Activated T-helper 17 cell treated with anti-CD3 and anti-CD28 coated beads, Interleukin-2, amount 50 U/mL, for 72 hours (primary cell): ENCODE measurements around the gene NOL3. TPM values are rescaled to one million over a fixed set of nuclear protein-coding genes. Genes with fewer than 3 reads are reported as not detected.
A peak's percentile ranks its signal among the peaks of the same experiment; 100 is the strongest.

Source experiments
- ATAC-seq: fragments of 150-1000 bp; cut with Tn5 transposase; replicated peaks from 2 replicates; pipeline ENCODE4 v1.10.0; 2021; ENCODE audit warnings: mild to moderate bottlenecking, moderate library complexity
- H3K27ac Mint-ChIP-seq: one replicate; pipeline ENCODE4 v1.8.0; 2022; ENCODE audit warnings: mixed read lengths
- H3K27me3 Mint-ChIP-seq: one replicate; pipeline ENCODE4 v1.8.0; 2022; ENCODE audit warnings: mixed read lengths
- H3K36me3 Mint-ChIP-seq: one replicate; pipeline ENCODE4 v1.8.0; 2022; ENCODE audit warnings: low read depth, mild to moderate bottlenecking, mixed read lengths
- H3K4me1 Mint-ChIP-seq: one replicate; pipeline ENCODE4 v1.8.0; 2022; ENCODE audit warnings: mixed read lengths
- H3K4me3 Mint-ChIP-seq: one replicate; pipeline ENCODE4 v1.8.0; 2022; ENCODE audit warnings: mild to moderate bottlenecking, mixed read lengths
- H3K9me3 Mint-ChIP-seq: one replicate; pipeline ENCODE4 v1.8.0; 2022; ENCODE audit warnings: mixed read lengths
- total RNA-seq, 2 donors: library from RNA; stranded (reverse); gene quantifications; one replicate each; pipeline ENCODE4 v1.2.3, GENCODE V29; 2022

The NOL3 gene
- total RNA-seq, 2 donors from 2014 or later, result 30.0 to 194 TPM

GRCh38 chr16:67173808-67174705 lies 3.7 kb downstream of the NOL3 start:
- H3K27ac Mint-ChIP-seq, result peak overlapping the region; percentile 86
- peaks cover 88% of the 10 kb centered on the region for H3K36me3 Mint-ChIP-seq
- ATAC-seq, result peak; percentile 54
- H3K4me3 Mint-ChIP-seq, result peak overlapping the region; percentile 99
- H3K27me3 Mint-ChIP-seq, result peaks cover 14% of the 10 kb centered on the region
- no peaks in the 10 kb centered on the region for H3K9me3 Mint-ChIP-seq
- peaks cover 56% of the 10 kb centered on the region for H3K4me1 Mint-ChIP-seq

- Mint-ChIP-seq H3K4me1 (peaks cover 57% of the 10 kb centered on the region), H3K4me3 (peak overlapping the region; percentile 99), H3K27ac (no peak overlapping the region), H3K36me3 (peaks cover 81% of the 10 kb centered on the region), H3K9me3 (no peaks in the 10 kb centered on the region), H3K27me3 (peaks cover 14% of the 10 kb centered on the region)
- no peak for ATAC-seq
Measured at GRCh38 chr16:67174706-67175231, 4.4 kb downstream of the NOL3 start.

GRCh38 chr16:67176662-67177061 lies 6.3 kb downstream of the NOL3 start:
- ATAC-seq, result no peak
- H3K9me3 Mint-ChIP-seq, result no peaks in the 10 kb centered on the region
- peaks cover 8% of the 10 kb centered on the region for H3K27me3 Mint-ChIP-seq
- peaks cover 42% of the 10 kb centered on the region for H3K4me1 Mint-ChIP-seq
- H3K36me3 Mint-ChIP-seq, result peaks cover 62% of the 10 kb centered on the region
- peak overlapping the region; percentile 99 for H3K4me3 Mint-ChIP-seq
- peak overlapping the region; percentile 56 for H3K27ac Mint-ChIP-seq

- H3K9me3 Mint-ChIP-seq, result no peaks in the 10 kb centered on the region
- peak; percentile 54 for ATAC-seq
- peak overlapping the region; percentile 56 for H3K27ac Mint-ChIP-seq
- H3K36me3 Mint-ChIP-seq, result peaks cover 57% of the 10 kb centered on the region
- H3K4me1 Mint-ChIP-seq, result peaks cover 37% of the 10 kb centered on the region
- H3K4me3 Mint-ChIP-seq, result peak overlapping the region; percentile 99
- H3K27me3 Mint-ChIP-seq, result peaks cover 5% of the 10 kb centered on the region
Measured at GRCh38 chr16:67177743-67178699, 7.7 kb downstream of the NOL3 start.

- Mint-ChIP-seq H3K4me1 (peaks cover 28% of the 10 kb centered on the region), H3K4me3 (peak overlapping the region; percentile 99), H3K27ac (no peak overlapping the region), H3K9me3 (no peaks in the 10 kb centered on the region), H3K27me3 (no peaks in the 10 kb centered on the region), H3K36me3 (peaks cover 42% of the 10 kb centered on the region)
- no peak for ATAC-seq
Measured at GRCh38 chr16:67179421-67180080, 9.2 kb downstream of the NOL3 start.

GRCh38 chr16:67180166-67180565 lies 9.8 kb downstream of the NOL3 start:
- no peaks in the 10 kb centered on the region for H3K9me3 Mint-ChIP-seq
- H3K4me3 Mint-ChIP-seq, result no peak overlapping the region
- H3K4me1 Mint-ChIP-seq, result peaks cover 29% of the 10 kb centered on the region
- ATAC-seq, result no peak
- H3K27ac Mint-ChIP-seq, result no peak overlapping the region
- no peaks in the 10 kb centered on the region for H3K27me3 Mint-ChIP-seq
- peaks cover 37% of the 10 kb centered on the region for H3K36me3 Mint-ChIP-seq

- Mint-ChIP-seq H3K27me3 (no peaks in the 10 kb centered on the region), H3K4me1 (peaks cover 27% of the 10 kb centered on the region), H3K9me3 (no peaks in the 10 kb centered on the region), H3K4me3 (no peak overlapping the region), H3K27ac (no peak overlapping the region), H3K36me3 (peaks cover 28% of the 10 kb centered on the region)
- ATAC-seq, result no peak
Measured at GRCh38 chr16:67181346-67181745, 11.0 kb downstream of the NOL3 start.

- H3K27ac Mint-ChIP-seq, result no peak overlapping the region
- H3K9me3 Mint-ChIP-seq, result no peaks in the 10 kb centered on the region
- ATAC-seq, result no peak
- peaks cover 22% of the 10 kb centered on the region for H3K4me1 Mint-ChIP-seq
- H3K27me3 Mint-ChIP-seq, result no peaks in the 10 kb centered on the region
- no peak overlapping the region for H3K4me3 Mint-ChIP-seq
- peaks cover 19% of the 10 kb centered on the region for H3K36me3 Mint-ChIP-seq
Measured at GRCh38 chr16:67182288-67182687, 11.9 kb downstream of the NOL3 start.

- H3K36me3 Mint-ChIP-seq, result peaks cover 9% of the 10 kb centered on the region
- ATAC-seq, result no peak
- no peaks in the 10 kb centered on the region for H3K27me3 Mint-ChIP-seq
- H3K9me3 Mint-ChIP-seq, result no peaks in the 10 kb centered on the region
- H3K4me1 Mint-ChIP-seq, result peaks cover 13% of the 10 kb centered on the region
- no peak overlapping the region for H3K4me3 Mint-ChIP-seq
- no peak overlapping the region for H3K27ac Mint-ChIP-seq
Measured at GRCh38 chr16:67183284-67183626, 12.9 kb downstream of the NOL3 start.

- H3K36me3 Mint-ChIP-seq, result peaks cover 7% of the 10 kb centered on the region
- no peak within 1 kb of the TSS for H3K27ac Mint-ChIP-seq
- H3K9me3 Mint-ChIP-seq, result no peaks in the 10 kb centered on the region
- peak; percentile 94 for ATAC-seq
- H3K4me1 Mint-ChIP-seq, result peaks cover 11% of the 10 kb centered on the region
- H3K27me3 Mint-ChIP-seq, result no peaks in the 10 kb centered on the region
- H3K4me3 Mint-ChIP-seq, result no peak within 1 kb of the TSS
Measured at GRCh38 chr16:67183627-67184452, 13.5 kb downstream of the NOL3 start, which contains the start of gene MATCAP1. TSS of gene MATCAP1 (minus strand) at chr16:67183963. CDS start at chr16:67180610, 3,353 bp downstream.

- Mint-ChIP-seq H3K4me1 (peaks cover 8% of the 10 kb centered on the region), H3K4me3 (no peak overlapping the region), H3K36me3 (peaks cover 5% of the 10 kb centered on the region), H3K9me3 (no peaks in the 10 kb centered on the region), H3K27ac (no peak overlapping the region), H3K27me3 (no peaks in the 10 kb centered on the region)
- peak; percentile 15 for ATAC-seq
Measured at GRCh38 chr16:67184453-67184994, 14.2 kb downstream of the NOL3 start.

GRCh38 chr16:67184995-67185650 lies 14.8 kb downstream of the NOL3 start:
- H3K27ac Mint-ChIP-seq, result peak overlapping the region; percentile 65
- no peaks in the 10 kb centered on the region for H3K27me3 Mint-ChIP-seq
- no peak overlapping the region for H3K4me3 Mint-ChIP-seq
- H3K9me3 Mint-ChIP-seq, result no peaks in the 10 kb centered on the region
- peak; percentile 23 for ATAC-seq
- H3K36me3 Mint-ChIP-seq, result peaks cover 5% of the 10 kb centered on the region
- H3K4me1 Mint-ChIP-seq, result peaks cover 8% of the 10 kb centered on the region
